ENCODE results near the gene AEBP2. TPM values are rescaled to one million over a fixed set of nuclear protein-coding genes. Genes with fewer than 3 reads are reported as not detected.

Gene AEBP2
- 20.3 to 31.3 TPM (median 22.1 TPM) in 5 replicates for total RNA-seq (2022; extraction: Qiagen RNA extraction)

DNA sequence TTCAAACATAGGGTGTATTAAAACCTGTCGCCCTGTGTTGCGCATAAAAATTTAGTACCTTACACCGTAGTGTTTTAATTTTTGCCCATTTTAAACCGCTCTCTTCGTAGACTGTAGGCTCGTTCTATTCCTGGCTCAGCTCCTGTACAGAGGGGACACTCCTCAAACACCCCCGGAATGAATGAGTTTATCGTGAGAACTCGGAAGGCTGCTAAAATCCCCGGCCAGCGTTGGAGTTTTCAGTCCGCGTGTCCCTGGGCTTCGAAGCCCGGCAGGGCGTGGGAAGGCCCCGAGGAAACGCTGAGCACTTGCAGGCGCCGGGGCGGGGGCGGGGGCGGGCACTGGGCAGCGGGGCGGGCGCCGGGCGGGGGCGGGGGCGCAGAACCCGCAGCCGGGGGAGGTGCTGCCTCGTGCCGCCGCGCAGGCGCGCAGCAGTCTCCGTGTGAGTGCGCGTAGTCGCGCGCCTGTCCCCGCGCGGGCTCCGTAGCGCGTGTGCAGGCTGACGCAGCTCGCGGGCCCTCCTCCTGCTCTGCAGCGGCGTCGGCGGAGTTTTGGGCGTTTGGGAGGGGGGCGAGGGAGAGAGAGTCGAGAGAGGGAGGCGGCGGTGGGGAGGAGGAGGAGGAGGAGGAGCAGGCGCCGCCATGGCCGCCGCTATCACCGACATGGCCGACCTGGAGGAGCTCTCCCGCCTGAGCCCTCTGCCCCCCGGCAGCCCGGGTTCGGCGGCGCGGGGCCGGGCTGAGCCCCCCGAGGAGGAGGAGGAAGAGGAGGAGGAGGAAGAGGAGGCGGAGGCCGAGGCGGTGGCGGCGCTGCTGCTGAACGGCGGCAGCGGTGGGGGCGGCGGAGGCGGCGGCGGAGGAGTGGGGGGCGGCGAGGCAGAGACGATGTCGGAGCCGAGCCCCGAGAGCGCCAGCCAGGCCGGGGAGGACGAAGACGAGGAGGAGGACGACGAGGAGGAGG lies at the start of gene AEBP2:
AEBP2 (plus strand) TSS at position 434 of the 960 bp plus-strand sequence; CDS start at position 642, 208 bp downstream.

